Cardiac septum (tissue), 1 donor: ENCODE results near the gene SLC9A7. TPM values are rescaled to one million over a fixed set of nuclear protein-coding genes. Genes with fewer than 3 reads are reported as not detected.
"Not testable (repeated sequence)": the region's sequence is repeated elsewhere in the genome, so short reads cannot be mapped to it uniquely, and the experiment has no call there.

ENCODE experiments used
- DNase-seq: peaks from one replicate; pipeline ENCODE4 v3.0.0-alpha.2; 2020; ENCODE audit warnings: low spot score
- intact Hi-C: fragments of 100-400 bp; cut with DNase I; formaldehyde crosslinking; loops from one replicate; pipeline ENCODE4 v1.14.0; 2022
- long read RNA-seq: library from polyadenylated mRNA; unstranded; transcript quantifications from one replicate; pipeline ENCODE4 v2.0.0, GENCODE V29; 2021
- total RNA-seq: library from RNA; stranded (reverse); fragmentation: NEBNext Ultra II Directional; extraction: Animal tissue kit (Norgen Biotek cat#: 25700); gene quantifications from one replicate; pipeline ENCODE4 v1.2.1, GENCODE V29; 2021
- donor health status: DM: no; HTN: no; CAD: no.

The SLC9A7 gene
- 1.0 TPM for total RNA-seq
- long read RNA-seq, result 0 reads

DNA sequence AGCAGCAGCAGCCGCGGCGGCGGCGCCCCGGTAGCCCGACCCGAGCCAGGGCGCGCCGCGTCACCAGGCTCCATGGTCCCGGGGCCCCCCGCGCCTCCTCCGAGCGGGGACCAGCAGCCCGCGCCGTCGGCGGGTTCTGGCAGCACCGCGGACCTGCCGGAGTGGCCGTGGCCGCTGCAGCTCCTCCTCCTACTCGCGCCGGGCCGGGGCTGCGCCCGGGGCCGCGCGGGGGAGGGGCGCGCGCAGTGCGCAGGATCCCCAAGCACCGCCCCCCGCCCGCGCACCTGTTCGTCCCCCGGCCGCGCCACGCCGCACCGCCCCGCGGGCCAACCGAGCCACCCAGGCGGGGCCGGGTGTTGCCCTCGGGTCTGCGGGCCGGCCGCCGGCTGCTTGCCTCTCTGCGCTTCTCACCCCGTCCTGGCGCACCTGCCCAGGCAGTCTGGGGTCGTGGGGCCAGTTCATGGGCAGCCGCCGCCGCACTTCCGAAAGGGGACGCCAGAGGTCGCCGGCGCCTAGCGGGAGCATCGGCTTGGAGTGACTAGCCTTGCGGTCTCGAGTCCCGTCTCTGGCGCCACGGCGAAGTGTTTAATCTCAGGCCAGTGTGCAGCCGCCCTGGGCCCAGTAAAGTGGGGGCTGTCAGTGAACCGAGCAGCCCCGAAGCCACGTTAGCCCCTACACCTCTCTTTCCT is at the start of gene SLC9A7:
Gene SLC9A7 (minus strand): TSS at position 163 of the 689 bp plus-strand sequence. CDS start 89 bp downstream, at position 74.
- DNase-seq, result peak; percentile 90
- intact Hi-C loops, result no loop called here

DNA sequence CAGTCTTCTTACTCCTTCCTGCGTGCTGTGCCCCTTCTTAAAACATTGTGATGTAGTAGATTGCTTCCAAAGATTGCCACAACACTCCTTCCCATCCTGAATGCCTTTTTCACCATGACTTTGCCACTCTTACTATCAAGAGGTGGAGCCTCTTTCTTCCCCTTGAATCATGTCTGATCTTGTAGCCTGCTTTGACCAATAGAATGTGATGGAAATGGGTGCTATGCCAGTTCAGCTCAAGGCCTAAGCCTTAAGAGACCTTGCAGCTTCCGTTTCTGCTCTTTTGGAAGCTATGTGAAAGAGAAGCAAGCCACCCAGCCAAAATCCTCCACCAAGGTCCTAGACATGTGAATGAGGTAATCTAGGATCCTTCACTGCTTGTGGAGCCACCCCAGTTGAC is 46.4 kb upstream of the SLC9A7 start:
- intact Hi-C loops, result no loop called here
- DNase-seq, result no peak

DNA sequence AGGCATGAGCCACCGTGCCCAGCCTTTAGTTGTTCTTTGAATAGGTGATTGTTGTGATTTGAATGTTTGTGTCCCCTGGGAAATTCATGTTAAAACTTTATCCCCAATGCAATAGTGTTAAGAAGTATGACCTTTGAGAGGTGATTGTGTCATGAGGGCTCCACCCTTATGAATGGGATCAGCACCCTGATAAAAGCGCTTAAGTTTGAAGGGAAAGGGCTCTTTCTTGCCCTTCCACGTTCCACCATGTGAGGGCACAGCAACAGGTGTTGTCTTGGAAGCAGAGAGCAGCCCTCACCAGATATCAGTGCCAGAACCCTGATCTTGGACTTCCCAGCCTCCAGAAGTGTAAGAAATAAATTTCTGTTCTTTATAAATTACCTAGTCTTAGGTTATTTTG is 44.2 kb upstream of the SLC9A7 start:
- intact Hi-C loops, result no loop called here
- DNase-seq, result no peak

DNA sequence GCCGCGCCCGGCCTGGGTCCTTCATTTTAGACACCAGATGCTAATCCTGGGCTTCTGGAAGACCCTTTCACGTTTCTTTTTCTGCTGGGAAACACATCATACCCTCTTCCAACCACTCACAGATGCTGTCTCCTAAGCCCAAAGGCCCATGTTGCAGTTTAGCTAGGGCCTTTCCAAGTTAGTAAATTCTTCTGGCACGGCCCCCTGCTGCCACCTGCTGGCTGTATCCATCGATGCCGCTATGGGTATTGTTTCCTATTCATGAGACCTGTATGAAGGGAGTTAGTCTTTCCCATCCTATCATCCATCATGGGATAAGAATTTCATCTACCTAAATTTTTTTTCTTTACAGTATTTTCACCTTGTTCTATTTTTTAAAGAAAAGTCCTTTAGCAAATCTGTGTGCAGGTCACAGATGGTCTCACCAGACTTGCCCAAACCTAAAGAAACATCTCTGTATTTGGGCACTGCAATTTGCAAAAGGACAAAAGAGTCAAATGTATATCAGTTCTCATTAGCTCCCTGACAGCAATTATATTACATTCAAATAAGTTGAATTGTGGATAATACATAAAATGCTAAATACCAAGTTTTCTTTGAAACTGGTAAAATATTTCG is 37.8 kb upstream of the SLC9A7 start:
- intact Hi-C loops, result loop anchor here (5.0 kb wide), 1 partner anchor 34 kb away; no protein-coding TSS in a partner anchor
- DNase-seq, result no peak

DNA sequence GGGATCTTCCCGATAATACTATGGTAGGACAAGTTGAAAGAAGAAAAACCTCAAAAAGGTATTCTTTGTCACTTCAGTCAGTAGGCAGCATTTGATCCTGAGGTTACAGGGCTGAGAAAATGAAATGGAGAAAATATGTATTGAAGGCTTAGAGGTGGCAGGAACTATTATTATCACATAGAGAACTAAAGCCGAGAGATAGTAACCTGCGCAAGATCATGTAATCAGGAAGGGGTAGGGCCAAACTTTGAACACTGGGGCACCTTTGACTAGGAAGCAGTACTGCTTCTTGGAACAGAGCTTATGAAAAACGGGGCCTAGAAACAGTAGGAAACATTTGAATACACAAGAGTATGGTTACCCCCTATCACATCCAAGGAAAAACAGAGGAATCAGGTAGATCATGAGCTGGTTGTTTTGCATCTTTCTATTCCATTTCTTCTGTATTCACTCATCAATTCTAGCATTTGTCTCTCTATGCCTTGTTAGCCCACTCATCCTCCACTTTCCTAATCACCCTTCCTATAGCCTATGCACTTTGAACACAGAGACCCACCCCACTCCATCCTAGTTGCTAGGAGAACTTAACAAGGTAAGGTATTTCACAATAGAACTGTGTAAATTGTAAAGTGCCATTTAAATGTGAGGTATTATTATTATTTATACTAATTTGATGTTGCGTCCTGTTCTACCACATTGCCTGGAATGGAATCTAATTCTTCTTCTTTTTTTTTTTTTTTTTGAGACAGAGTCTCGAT is 34.6 kb upstream of the SLC9A7 start:
- intact Hi-C loops, result no loop called here
- DNase-seq, result no peak

DNA sequence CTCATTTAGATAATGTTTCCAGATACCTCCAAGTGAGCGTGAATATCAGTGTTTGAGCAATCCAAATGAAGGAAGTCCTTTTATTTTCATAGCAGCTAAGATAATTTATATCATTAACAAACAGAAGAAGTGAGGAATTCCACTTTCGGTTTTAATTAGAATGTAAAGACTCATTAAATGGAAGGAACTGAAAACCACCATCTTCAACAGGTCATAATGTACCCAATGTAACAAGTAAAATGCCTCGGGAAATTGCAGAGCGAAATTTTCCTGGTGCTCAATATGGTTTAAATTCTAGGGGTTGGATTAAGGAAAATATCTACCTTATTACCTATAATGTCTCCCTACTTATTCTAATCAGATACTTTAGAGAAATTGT is 33.9 kb upstream of the SLC9A7 start:
- DNase-seq, result no peak
- intact Hi-C loops, result no loop called here

DNA sequence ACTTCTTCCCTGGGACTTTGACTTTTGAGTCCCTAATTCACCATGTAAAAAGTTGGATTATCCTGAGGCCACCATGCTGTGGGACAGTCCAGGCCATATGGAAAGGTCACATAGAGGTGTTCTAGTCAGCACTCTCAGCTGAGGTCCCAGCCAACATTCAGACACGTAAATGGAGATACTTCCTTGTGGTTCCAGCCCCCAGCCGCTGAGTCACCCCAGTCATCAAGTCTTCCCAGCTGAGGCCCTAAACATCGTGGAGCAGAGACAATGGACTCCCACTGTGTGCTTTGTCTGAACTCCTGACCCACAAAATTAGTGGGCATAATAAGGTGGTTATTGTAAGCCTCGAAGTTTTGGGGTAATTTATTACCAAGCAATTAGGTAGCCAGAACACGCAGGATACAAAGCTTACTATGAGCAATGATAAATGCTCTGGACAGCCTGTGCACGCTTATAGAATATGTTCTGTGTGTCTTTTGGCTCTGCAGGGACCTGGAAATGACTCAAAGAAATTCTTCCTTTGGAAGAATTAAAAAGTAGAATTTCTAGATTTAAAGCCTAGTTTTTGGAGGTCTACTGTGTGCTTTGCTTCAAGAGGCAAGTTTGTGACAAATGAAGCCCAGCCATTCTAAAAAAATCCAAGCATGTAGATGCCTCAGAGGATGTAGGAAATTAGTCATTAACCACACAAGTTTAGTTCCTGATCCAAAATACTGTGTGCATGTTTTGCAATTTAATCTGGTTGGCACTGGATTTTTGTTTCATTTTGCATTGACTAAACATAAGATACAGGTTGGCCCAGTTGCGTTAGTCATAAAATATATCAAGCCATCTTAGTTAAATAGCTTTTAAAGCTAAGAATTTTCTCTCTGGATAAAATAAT is 33.2 kb upstream of the SLC9A7 start:
- DNase-seq, result no peak
- intact Hi-C loops, result no loop called here

DNA sequence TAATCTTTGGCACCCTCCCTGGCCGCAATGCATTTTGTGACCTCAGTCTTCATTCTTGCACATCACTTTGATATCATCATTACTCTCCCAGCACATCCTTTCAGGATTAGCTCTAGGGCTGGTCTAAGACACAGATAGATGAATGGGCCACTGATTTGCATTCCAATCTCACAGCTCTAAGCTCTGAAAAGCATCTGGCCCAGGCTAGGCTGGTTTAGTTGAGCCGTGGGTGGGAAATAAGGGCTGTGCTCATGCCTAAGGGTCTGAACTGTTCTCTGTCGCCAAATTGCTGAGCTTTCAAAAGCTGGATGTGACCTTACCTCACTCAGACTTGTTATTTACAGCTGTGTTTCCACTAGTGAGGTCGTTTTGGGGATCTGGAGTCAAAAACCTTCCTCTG is 30.0 kb upstream of the SLC9A7 start:
- intact Hi-C loops, result no loop called here
- no peak for DNase-seq

DNA sequence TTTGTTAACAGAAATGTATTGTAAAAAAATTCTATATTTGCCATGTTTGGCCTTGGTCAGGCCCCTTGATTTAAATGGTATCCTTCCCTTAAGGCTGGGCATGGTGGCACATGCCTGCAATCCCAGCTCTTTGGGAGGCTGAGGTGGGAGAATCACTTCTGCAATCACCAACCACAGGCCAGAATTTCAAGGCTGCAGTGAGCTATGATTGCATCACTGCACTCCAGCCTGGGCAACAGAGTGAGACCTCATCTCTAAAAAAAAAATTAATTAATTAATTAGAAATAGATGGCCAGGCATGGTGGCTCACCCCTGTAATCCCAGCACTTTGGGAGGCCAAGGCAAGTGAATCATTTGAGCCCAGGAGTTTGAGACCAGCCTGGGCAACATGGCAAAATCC is 25.5 kb upstream of the SLC9A7 start:
- DNase-seq, intact Hi-C loops: not testable (repeated sequence)

DNA sequence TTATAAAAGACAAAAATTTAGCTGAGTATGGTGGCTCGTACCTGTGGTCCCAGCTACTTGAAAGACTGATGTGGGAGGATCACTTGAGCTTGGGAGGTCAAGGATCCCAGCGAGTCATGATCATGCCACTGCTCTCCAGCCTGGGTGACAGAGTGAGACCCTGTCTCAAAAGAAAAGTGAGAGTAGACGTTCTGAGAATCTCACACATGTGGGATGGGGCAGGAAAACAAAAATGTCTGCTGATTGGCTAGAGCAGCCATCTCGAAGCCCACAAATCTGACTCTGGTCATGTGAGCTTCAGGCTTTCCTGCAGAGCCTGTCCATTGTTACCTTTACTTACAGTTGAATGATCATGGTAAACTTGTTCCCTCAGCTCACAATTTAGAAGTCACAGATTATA is 23.1 kb upstream of the SLC9A7 start:
- intact Hi-C loops, result no loop called here
- no peak for DNase-seq

DNA sequence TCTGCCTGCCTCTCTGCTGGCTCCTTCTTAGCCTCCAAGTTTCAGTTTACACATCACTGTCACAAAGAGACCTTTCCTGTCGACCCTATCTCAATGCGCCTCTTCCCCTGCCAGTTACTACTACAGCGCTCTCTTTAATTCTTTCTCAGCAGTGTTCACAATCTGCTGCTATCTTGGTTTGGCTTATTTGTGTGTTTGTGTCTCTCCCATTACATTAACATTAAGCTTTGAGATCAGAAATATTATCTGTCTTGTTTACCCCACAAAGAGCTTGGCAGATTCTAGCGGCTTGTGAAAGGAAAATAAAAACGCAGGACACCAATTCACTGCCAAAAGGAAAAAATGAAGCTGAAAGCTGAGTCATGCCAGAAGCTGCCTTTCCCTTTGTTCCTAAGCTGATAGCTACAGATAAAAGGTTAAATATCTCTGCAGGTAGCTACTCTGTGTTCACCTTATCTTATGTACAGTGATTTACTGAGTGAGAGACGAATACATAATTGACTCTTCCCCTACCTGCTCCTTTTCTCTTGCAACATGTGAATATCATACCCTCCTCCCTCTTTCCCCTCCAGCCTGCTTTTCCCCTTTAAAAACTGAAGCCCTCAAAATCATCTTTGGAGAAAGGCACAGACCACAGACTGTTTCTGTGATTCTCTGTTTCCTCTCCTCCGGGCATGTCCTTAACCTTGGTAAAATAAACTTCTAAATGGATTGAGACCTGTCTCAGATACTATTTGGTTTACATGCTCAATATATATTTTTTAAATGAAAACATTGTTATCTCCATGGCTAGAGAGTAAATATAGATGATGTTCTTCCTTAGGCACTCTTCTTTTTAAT is 19.3 kb upstream of the SLC9A7 start:
- DNase-seq, result no peak
- intact Hi-C loops, result no loop called here

DNA sequence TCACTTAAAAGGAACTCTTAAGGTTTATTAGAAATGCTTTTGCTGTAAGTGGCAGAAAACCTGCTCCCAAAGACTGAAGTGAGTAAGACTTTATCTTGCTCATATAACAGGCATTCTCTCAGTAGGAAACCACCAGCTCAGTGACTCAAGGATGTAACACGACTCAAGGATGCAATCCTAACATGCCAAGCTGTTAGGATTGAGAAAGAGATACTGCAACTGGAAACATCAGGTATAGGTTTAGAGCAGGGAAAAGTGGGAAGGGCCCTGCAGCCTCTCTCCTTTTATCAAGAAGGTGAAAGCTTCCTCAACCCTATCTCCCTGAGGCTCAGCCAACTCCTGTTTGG is 11.9 kb upstream of the SLC9A7 start:
- intact Hi-C loops, result no loop called here
- no peak for DNase-seq

DNA sequence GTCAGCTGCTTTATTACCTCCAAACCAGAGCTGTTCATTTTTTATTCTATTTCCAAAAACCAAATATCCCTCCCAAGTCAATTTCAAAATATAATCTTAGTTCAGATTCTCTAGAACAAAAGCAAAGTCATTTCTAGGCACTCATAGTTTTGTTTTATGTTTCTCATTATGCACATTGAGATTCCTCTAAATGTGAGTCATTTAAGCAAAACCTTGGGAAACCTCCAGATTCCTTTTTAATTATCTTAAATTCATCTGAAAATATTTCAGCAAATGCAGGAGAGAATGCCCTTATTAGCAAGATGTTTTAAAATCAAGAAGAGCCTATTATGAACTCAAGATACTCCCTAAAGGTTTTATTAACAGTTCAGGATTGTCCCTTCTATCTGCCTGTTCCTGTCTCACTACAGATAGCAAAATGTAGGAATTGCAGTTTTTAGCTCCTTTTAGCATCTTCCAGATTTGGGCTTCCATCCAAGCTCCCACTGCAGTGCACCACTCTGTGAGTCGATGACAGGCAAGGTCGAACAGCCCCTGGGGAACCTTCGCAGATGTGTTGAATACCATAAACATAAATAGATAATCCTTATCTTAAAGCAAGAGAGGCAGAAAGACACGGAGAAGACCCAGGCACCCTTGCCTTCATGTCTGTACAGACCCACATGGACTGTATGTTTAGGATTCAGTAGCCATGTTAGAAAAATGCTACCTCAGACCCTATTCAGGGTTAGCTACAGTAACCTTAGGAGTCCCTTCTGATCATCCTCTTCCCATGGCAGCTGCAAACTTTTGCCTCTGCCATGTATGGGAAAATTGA is 11.3 kb upstream of the SLC9A7 start:
- intact Hi-C loops, result no loop called here
- DNase-seq, result no peak

DNA sequence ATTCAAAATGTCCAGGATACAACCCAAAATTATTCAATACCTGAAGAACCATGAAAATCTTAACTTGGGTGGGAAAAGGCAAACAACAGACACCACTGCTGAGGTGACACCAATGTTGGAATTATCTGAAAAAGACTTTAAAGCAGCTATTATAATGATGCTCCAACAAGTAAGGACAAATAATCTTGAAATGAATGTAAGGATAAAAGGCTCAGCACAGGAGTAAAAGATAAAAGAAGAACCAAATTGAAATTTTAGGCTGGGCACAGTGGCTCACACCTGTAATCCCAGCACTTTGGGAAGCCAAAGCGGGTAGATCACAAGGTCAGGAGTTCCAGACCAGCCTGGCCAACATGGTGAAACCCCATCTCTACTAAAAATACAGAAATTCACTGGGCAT is 4.0 kb upstream of the SLC9A7 start:
- DNase-seq, result no peak
- intact Hi-C loops, result loop anchor here (5.0 kb wide), 1 partner anchor 34 kb away; no protein-coding TSS in a partner anchor

DNA sequence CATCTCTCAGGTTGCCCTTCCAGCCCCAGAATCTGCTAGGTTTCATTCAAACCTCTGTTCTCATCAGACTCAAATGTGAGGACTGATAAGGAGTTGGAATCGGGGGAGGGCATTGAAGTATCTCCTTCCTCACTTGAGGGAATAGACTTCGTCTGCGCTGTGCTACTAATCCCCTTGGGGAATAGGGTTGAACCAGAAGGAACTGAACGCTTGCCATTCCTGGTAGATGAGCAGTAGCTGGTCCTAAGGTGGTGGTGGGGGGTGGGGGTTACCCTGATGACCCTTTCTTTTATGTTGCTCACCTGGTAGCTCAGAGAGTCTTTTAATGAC is 692 bp upstream of the SLC9A7 start:
- DNase-seq, result no peak
- intact Hi-C loops, result no loop called here

DNA sequence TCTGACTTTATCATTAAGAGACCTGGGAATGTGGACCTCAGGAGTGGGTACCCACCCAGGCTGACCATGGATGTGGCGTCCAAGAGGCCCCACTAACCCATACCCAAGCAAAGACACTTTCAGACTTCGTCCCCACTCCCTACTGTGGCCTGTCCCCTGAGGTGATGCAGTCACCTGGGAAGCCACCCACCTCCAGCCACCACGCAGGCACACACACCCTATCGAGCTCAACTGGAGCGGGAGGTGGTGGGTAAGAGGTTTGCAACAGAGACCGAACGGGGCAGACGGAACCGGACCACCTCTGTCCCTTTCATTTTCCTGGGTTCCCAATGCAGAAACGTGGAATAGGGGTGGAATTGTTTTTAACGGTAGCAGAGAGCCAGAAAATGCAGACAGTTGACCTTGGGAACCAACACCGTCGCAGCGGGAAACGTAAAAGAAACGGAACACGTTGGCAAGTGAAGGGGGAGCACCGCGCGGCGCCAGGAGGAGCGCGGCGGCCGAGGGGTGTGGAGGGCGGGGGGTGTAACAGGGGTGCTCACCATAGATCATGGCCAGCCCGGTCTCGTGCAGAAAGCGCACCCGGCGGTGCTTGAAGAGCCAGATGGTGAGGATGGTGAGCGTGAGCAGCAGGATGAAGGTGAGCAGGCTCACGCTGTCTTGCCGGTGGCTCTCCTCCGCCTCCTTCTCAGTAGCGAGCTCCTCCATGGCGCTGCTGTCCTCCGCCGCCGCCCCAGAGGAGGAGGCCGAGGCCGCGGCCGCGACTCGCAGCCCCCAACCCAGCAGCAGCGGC is 559 bp downstream of the SLC9A7 start:
- intact Hi-C loops, result no loop called here
- DNase-seq, result no peak

DNA sequence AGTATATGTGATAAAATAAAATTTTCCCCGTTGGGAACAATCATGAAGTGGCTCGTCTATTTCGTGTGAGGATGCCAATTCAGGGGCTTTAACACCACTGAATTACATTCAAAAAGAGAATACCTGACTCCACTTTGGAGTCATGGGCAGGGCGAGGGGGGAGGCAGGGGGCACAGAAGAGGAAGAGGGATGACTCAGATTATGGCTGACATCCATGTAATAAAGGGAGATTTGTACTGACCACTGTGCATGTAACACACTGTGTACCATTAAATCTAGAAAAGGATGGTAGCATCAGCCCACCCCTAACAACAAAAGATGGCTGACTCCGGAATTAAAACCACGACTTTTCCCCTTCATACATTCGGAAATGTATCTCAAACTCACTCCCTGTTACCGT is 1.3 kb downstream of the SLC9A7 start:
- intact Hi-C loops, result no loop called here

DNA sequence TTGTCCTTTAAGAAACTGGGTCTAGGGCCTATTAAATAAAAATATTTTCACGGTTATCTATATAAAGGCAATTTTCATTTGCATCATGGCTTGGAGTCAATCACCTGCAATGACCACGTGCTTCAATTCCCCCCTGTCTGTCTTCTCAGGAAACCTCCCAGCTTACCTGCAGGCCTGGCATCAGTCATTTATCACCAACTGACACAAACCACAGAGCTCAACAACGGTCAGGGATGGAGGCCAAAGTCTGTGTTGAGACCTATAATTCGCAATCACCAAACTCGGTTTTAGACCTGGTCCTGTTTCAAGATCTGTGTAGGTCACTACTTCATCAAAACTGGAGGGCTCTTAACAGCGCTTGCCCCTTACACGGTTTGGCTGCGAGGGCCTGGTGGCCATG is 1.9 kb downstream of the SLC9A7 start:
- DNase-seq, result no peak
- intact Hi-C loops, result no loop called here

More for the DNA sequence above, 1.3 kb downstream of the SLC9A7 start:
- no peak for DNase-seq
